NCI-H460 (cell line): ENCODE measurements around the gene NOL8. TPM values are rescaled to one million over a fixed set of nuclear protein-coding genes. Genes with fewer than 3 reads are reported as not detected.
A peak's percentile ranks its signal among the peaks of the same experiment; 100 is the strongest.

Source experiments
- DNase-seq: peaks from one replicate; pipeline ENCODE4 v3.0.0-alpha.2; 2016; ENCODE audit warnings: low read depth; ENCODE audit errors: extremely low read depth
- total RNA-seq: library from RNA; depleted of rRNA; stranded (reverse); fragments of >200 nt; shearing (Covaris generic); gene quantifications from 2 replicates; pipeline ENCODE4 v1.2.3, GENCODE V29; 2014

The NOL8 gene
- total RNA-seq, 1 experiment from 2014 or later: 38.5 TPM

- DNase-seq: no peak
These were observed 11.5 kb downstream of the NOL8 start for GRCh38 chr9:92313624-92314012.

GRCh38 chr9:92312887-92313623, 12.1 kb downstream of the NOL8 start:
- no peak for DNase-seq

- DNase-seq: no peak
These were observed 14.6 kb downstream of the NOL8 start for GRCh38 chr9:92310562-92310961.

GRCh38 chr9:92308893-92309292, 16.3 kb downstream of the NOL8 start:
- no peak for DNase-seq

- DNase-seq: no peak
These were observed 24.2 kb downstream of the NOL8 start for GRCh38 chr9:92300936-92301335.

GRCh38 chr9:92299116-92299515, 26.0 kb downstream of the NOL8 start:
- no peak for DNase-seq

GRCh38 chr9:92298036-92298435, 27.1 kb downstream of the NOL8 start:
- no peak for DNase-seq

- DNase-seq: no peak
These were observed 27.5 kb downstream of the NOL8 start for GRCh38 chr9:92297611-92298010.

GRCh38 chr9:92295827-92296258, 29.3 kb downstream of the NOL8 start:
- no peak for DNase-seq

GRCh38 chr9:92295240-92295790, 29.8 kb downstream of the NOL8 start:
- no peak for DNase-seq

GRCh38 chr9:92294297-92294676, 30.9 kb downstream of the NOL8 start:
- DNase-seq: peak; percentile 5

GRCh38 chr9:92293452-92294296, 31.5 kb downstream of the NOL8 start, which contains the start of gene IARS1:
Gene IARS1, minus strand, starts transcription at chr9:92293697. Its CDS starts 4,278 bp downstream, at chr9:92289419.
- peak; percentile 99 for DNase-seq

- DNase-seq: no peak
These were observed 32.1 kb downstream of the NOL8 start for GRCh38 chr9:92293075-92293354.

GRCh38 chr9:92292338-92293074, 32.6 kb downstream of the NOL8 start:
- peak; percentile 12 for DNase-seq

GRCh38 chr9:92291577-92291976, 33.6 kb downstream of the NOL8 start:
- DNase-seq: no peak

- DNase-seq: no peak
These were observed 34.2 kb downstream of the NOL8 start for GRCh38 chr9:92290785-92291429.

- no peak for DNase-seq
These were observed 35.3 kb downstream of the NOL8 start for GRCh38 chr9:92289708-92290390.

- no peak for DNase-seq
These were observed 45.8 kb downstream of the NOL8 start for GRCh38 chr9:92279302-92279701.

- DNase-seq: no peak
These were observed 47.0 kb downstream of the NOL8 start for GRCh38 chr9:92278110-92278509.
